K562 (cell line): ENCODE data around the gene PIK3CD. TPM values are rescaled to one million over a fixed set of nuclear protein-coding genes. Genes with fewer than 3 reads are reported as not detected.

Experiments used
- ARID3A ChIP-seq: IDR thresholded peaks from 2 replicates; pipeline ENCODE4 v1.6.1; 2012; ENCODE audit warnings: low read depth, low read length, improper control_type of control experiment, borderline replicate concordance
- CREB5 ChIP-seq: fragments of 250-450 bp; sonication (Bioruptor Pico); IDR thresholded peaks from 2 replicates; pipeline ENCODE4 v1.5.0; 2020; ENCODE audit warnings: mild to moderate bottlenecking
- HDAC1 ChIP-seq, 2 experiments: fragments of 450-650 bp; IDR thresholded peaks; 2 replicates each; pipeline ENCODE4 v1.6.1; 2016 to 2017; ENCODE audit warnings: inconsistent platforms in 1 of 2, mild to moderate bottlenecking in 1 of 2, moderate library complexity in 1 of 2
- HES1 ChIP-seq: fragments of 450-650 bp; IDR thresholded peaks from 2 replicates; pipeline ENCODE4 v1.6.1; 2016; ENCODE audit warnings: low read depth, mild to moderate bottlenecking, moderate library complexity
- HINFP ChIP-seq: fragments of 450-650 bp; conservative IDR thresholded peaks from 2 replicates; pipeline ENCODE4 v1.6.1; 2016; ENCODE audit warnings: missing genetic modification characterization, low read depth, mild to moderate bottlenecking, control low read depth, missing compliant biosample characterization
- HOMEZ ChIP-seq: fragments of 250-450 bp; sonication (Bioruptor Pico); IDR thresholded peaks from 2 replicates; pipeline ENCODE4 v1.4.0; 2020; ENCODE audit warnings: mild to moderate bottlenecking, moderate library complexity
- ILF3 ChIP-seq: fragments of 450-650 bp; IDR thresholded peaks from 2 replicates; pipeline ENCODE4 v1.6.1; 2018; ENCODE audit warnings: antibody characterized with exemption, mild to moderate bottlenecking, moderate library complexity, borderline replicate concordance
- JUN ChIP-seq, 2 experiments: sonication (generic) in 1 of 2; formaldehyde crosslinking in 1 of 2; IDR thresholded peaks; 2 replicates each; pipeline versions ENCODE4 v1.6.1 to v1.8.0; 2012 to 2022; ENCODE audit warnings: borderline replicate concordance in 2 of 2, mild to moderate bottlenecking in 2 of 2, improper control_type of control experiment in 1 of 2, low read depth in 1 of 2, low read length in 1 of 2, missing genetic modification reagents in 1 of 2
- KAT7 ChIP-seq: sonication (generic); formaldehyde crosslinking; IDR thresholded peaks from 2 replicates; pipeline ENCODE4 v1.8.0; 2022; ENCODE audit warnings: missing genetic modification reagents, mild to moderate bottlenecking, borderline replicate concordance
- KLF16 ChIP-seq: IDR thresholded peaks from 2 replicates; pipeline ENCODE4 v1.6.1; 2016; ENCODE audit warnings: antibody characterized with exemption
- MECOM ChIP-seq: fragments of 250-450 bp; sonication (Bioruptor Pico); IDR thresholded peaks from 2 replicates; pipeline ENCODE4 v1.8.0; 2022; ENCODE audit warnings: inconsistent platforms
- RBM22 ChIP-seq: fragments of 200-400 bp; formaldehyde crosslinking; IDR thresholded peaks from 2 replicates; pipeline ENCODE4 v1.6.1; 2018; ENCODE audit warnings: low read length, low read depth; ENCODE audit not compliant: poor library complexity, severe bottlenecking
- SLC30A9 ChIP-seq: fragments of 250-450 bp; sonication (Bioruptor Pico); IDR thresholded peaks from 2 replicates; pipeline ENCODE4 v1.8.0; 2022; ENCODE audit warnings: mild to moderate bottlenecking, moderate library complexity
- ZBED1 ChIP-seq: IDR thresholded peaks from 2 replicates; pipeline ENCODE4 v1.6.1; 2014
- ZFX ChIP-seq: sonication (generic); formaldehyde crosslinking; IDR thresholded peaks from 2 replicates; pipeline ENCODE4 v1.8.0; 2022; ENCODE audit warnings: mild to moderate bottlenecking, missing genetic modification reagents, moderate library complexity
- ZNF263 ChIP-seq: sonication (generic); formaldehyde crosslinking; IDR thresholded peaks from 2 replicates; pipeline ENCODE4 v1.8.0; 2022; ENCODE audit warnings: mild to moderate bottlenecking, missing genetic modification reagents, borderline replicate concordance
- ZNF408 ChIP-seq: fragments of 250-450 bp; sonication (Bioruptor Pico); IDR thresholded peaks from 2 replicates; pipeline ENCODE4 v1.4.0; 2020; ENCODE audit warnings: low read depth, mild to moderate bottlenecking, moderate library complexity
- ZNF644 ChIP-seq: fragments of 200-800 bp; sonication (Bioruptor generic); IDR thresholded peaks from 2 replicates; pipeline ENCODE4 v1.6.1; 2016; ENCODE audit warnings: low read depth, missing genetic modification characterization, missing compliant biosample characterization
- ZNF764 ChIP-seq: fragments of 250-450 bp; sonication (Bioruptor Pico); IDR thresholded peaks from 2 replicates; pipeline ENCODE4 v1.4.0; 2020; ENCODE audit warnings: low read depth, mild to moderate bottlenecking, moderate library complexity
- polyA plus RNA-seq, 8 experiments: library from polyadenylated mRNA; depleted of rRNA in 4 of 8; stranded (reverse) in 5 of 8; unstranded in 3 of 8; fragments of >200 nt; fragmentation: Nextera tagmentation in 2 of 8; fragmentation: Illumina TruSeq in 1 of 8; extraction: Ambion mirVana in 2 of 8; extraction: Trizol in 1 of 8; gene quantifications; 2 replicates each; pipeline versions ENCODE4 v1.2.1 to v1.2.3, GENCODE V29; 2011 to 2014; ENCODE audit warnings: inconsistent platforms in 1 of 8, missing spikeins in 1 of 8
- total RNA-seq, 7 experiments: library from RNA; depleted of rRNA in 6 of 7; stranded (reverse); fragments of >200 nt in 6 of 7; fragmentation: Illumina TruSeq in 2 of 7; extraction: Trizol in 2 of 7; gene quantifications; 2 replicates each; pipeline versions ENCODE4 v1.2.1 to v1.2.3, GENCODE V29; 2011 to 2021; ENCODE audit warnings: low replicate concordance in 1 of 7
- TF ChIP-seq, protein P1 (sequence below), 2 experiments: fragments of 450-650 bp; conservative IDR thresholded peaks; 2 replicates each; pipeline ENCODE4 v1.6.1; 2017; ENCODE audit warnings: mild to moderate bottlenecking in 2 of 2, moderate library complexity in 2 of 2

Gene PIK3CD
- total and polyA plus RNA-seq, 9 of the 15 experiments (the other 6 are each of a cell fraction or from before 2014, with no cell fraction given), result 1.8 to 20.8 (median 7.2) TPM

GRCh38 chr1:9753121-9753531, 101.6 kb downstream of the PIK3CD start (continued):
- TF ChIP-seq HOMEZ (no peak), ZNF644 (tag) (no peak), SLC30A9 (CRISPR knock-in tag) (no peak), ZNF408 (CRISPR knock-in tag) (no peak), CREB5 (CRISPR knock-in tag) (no peak), HDAC1 (IDR thresholded peaks at IDR 0.05) (peak in 1 of 2 experiments; percentile 44; a peak in 1 of 4 replicates), JUN (IDR thresholded peaks at IDR 0.05; ENCODE audit: borderline replicate concordance, low read depth, low read length) (no peak), JUN (CRISPR knock-in tag; IDR thresholded peaks at IDR 0.05; ENCODE audit: borderline replicate concordance) (no peak), ZNF764 (no peak), ARID3A (no peak), KAT7 (CRISPR knock-in tag) (no peak), RBM22 (no peak), ILF3 (no peak), HES1 (no peak), ZNF263 (no peak), ZBED1 (no peak), KLF16 (no peak), ZFX (CRISPR knock-in tag) (no peak), MECOM (CRISPR knock-in tag) (no peak), HINFP (tag) (peak; percentile 86)
- TF ChIP-seq, protein P1, sequence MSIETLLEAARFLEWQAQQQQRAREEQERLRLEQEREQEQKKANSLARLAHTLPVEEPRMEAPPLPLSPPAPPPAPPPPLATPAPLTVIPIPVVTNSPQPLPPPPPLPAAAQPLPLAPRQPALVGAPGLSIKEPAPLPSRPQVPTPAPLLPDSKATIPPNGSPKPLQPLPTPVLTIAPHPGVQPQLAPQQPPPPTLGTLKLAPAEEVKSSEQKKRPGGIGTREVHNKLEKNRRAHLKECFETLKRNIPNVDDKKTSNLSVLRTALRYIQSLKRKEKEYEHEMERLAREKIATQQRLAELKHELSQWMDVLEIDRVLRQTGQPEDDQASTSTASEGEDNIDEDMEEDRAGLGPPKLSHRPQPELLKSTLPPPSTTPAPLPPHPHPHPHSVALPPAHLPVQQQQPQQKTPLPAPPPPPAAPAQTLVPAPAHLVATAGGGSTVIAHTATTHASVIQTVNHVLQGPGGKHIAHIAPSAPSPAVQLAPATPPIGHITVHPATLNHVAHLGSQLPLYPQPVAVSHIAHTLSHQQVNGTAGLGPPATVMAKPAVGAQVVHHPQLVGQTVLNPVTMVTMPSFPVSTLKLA (conservative IDR thresholded peaks at IDR 0.05), result no peak; a peak in 1 of 4 replicates
